GM21576 (cell line): ENCODE results near the gene ZNF559.

ENCODE experiments used
- ATAC-seq: cut with Tn5 transposase; IDR thresholded peaks from one replicate; pipeline ENCODE4 v1.9.1; 2021; ENCODE audit warnings: mild to moderate bottlenecking, moderate library complexity; ENCODE audit not compliant: unreplicated experiment

ZNF559 gene

DNA sequence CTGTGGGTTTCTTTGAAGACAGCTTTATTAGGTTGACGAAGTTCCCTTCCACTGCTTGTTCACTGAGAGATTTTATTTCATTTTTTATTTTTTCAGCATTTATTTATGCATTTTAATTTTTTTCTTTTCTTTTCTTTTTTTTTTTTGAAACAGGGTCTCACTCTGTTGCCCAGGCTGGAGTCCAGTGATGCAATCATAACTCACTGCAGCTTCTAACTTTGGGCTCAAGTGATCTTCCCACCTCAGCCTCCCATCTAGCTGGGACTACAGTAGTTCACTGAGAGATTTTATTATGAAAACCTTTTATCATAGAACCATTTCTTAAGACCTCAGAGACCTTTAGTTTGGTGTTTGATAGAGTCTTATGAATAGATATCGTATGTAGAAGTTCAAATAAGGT, 28.5 kb downstream of the ZNF559 start:
- no peak for ATAC-seq

DNA sequence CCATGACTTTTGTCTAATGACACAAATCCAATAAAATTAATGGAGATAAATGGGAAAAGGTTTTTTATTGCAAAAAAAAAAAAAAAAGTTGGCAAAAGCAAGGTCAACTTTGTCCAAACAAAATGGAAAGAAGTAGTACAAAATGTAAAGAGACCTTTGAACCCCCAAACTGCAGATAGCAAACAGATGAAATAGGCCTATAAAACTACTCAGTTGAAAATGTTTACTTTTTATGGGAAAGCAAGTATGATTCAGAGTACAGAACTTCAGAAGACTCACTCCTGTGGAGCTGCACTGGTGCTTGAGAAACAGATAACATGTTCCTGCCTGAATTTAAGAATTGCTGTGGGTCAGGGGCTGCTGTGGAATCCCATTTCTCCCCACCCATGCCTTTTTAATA, 29.0 kb downstream of the ZNF559 start:
- no peak for ATAC-seq

DNA sequence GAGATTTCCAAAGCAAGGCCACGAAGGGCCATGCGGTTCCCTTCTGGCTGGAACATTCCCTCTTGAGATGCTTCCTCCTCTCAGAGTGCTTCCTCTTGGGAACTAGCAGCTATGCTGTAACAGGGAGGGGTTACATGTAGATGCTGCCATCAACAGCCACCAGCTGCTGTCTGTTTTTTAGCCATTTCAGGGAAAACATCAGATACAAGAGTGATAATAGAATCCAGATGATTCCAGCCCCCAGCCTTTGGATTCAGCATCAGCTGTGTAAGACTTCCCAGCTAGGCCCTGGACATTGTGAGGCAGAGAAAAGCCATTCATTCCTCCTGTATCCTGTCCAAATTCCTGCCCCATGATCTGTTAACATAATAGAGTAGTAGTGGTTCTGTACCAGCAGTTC, 30.7 kb downstream of the ZNF559 start:
- ATAC-seq = no peak

DNA sequence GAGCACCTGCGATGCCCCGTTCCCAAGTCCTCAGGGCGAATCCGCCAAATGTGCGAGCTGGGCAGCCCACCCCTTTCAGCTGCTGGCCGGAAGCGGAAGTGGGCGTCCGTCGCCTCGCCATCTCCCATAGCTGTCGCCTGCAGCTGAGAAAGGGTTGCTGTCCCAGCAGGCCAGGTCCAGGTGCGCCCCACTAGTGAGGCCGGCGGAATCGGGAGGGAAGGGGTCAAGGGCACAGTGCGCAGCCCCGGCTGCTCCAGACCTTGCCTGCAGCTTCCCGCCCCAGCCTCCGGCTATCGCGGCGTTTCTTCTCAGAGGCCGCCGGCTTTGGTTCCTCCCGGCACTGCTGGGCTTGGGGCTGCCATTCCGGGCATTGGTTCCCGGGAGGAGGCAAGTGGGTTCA, 38.9 kb downstream of the ZNF559 start, which contains the start of gene ZNF177:
Gene ZNF177 (plus strand): TSS at position 109 of the 400 bp plus-strand sequence. CDS start 15,299 bp downstream, outside the sequence.
- ATAC-seq = no peak

DNA sequence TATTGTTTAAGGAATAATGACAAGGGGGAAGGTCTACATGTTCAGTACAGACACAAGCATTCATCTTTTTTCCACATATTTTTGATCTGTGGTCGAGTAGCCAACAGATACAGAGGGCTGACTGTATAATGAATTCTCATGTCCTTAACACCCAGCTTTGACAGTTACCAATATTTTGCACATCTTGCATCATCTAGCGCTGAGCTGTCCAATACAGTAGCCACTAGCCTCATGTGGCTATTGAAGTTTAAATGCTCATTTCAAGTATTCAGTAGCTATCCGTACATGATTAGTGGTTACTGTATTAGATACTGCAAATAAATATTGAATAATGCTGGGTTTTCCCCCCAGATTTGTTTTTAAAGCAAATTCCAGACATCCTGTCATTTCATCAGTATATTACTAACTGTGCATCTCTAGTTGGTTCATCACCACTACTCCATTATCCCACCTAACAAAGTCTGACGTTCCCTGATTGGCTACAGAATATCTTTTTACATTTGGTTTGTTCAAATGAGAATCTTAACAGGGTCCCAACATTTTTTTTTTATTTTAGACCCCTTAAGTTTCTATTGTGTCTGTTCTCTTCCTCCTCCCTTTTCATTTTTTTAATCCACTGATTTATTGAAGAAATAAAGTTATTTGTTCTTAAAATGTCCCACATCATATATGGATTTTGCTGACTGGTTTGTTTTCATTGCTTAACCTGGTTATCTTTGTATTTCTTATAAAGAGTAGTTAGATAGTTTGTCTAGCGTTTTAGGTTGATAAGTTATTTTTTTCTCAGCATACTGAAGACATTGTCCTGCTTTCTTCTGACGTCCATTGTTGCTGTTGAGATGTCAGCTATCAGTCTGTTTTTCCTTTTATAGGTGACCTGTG, 47.0 kb downstream of the ZNF559 start:
- no peak for ATAC-seq

DNA sequence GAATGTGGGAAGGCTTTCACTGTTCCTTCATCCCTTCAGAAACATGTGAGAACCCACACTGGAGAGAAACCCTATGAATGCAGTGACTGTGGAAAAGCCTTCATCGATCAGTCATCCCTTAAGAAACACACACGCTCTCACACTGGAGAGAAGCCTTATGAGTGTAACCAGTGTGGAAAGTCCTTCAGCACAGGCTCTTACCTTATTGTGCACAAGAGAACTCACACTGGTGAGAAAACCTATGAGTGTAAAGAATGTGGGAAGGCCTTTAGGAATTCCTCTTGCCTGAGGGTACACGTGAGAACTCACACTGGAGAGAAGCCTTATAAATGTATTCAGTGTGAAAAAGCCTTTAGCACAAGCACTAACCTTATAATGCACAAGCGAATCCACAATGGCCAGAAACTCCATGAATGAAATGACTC, 57.4 kb downstream of the ZNF559 start:
- no peak for ATAC-seq
